HG02938 (cell line): Measurements from ENCODE around the gene GNB1.
"Not testable (repeated sequence)": the region's sequence is repeated elsewhere in the genome, so short reads cannot be mapped to it uniquely, and the experiment has no call there.

Source experiments
- ATAC-seq: cut with Tn5 transposase; IDR thresholded peaks from one replicate; pipeline ENCODE4 v1.9.1; 2021; ENCODE audit warnings: mild to moderate bottlenecking, moderate library complexity; ENCODE audit not compliant: unreplicated experiment

Gene GNB1

DNA sequence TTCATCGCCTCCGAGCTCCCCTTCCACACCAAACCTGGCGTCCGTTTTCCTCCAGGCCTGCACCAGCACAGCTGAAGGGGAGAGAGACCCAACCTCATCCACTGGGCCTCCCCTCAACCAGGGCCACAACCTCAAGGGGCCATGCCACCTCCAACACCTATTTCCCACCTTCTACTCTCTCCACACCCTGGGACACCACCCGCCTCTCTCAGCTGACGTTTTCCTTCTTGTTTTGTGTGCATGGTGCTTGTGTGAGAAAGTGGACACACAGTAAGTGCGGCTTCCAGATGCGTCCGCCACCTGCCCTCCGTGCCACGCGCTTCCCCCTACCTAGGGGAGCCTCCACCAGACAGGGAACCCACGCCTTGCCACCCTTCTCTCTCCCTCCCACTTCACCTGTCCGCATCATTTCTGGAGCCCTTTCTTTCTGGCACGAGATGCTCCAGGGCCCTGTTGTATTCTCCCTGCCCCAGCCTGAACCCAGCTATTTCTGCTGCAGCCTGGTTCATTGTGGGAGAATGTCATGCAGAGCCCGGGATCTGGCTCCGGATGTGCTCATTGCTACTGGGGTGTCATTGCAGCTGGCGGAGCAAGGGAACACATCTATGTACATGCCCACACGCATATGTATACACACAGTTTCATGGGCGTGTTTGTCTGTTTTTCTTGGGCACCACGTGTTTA is 1.3 kb upstream of the GNB1 start:
- no peak for ATAC-seq

DNA sequence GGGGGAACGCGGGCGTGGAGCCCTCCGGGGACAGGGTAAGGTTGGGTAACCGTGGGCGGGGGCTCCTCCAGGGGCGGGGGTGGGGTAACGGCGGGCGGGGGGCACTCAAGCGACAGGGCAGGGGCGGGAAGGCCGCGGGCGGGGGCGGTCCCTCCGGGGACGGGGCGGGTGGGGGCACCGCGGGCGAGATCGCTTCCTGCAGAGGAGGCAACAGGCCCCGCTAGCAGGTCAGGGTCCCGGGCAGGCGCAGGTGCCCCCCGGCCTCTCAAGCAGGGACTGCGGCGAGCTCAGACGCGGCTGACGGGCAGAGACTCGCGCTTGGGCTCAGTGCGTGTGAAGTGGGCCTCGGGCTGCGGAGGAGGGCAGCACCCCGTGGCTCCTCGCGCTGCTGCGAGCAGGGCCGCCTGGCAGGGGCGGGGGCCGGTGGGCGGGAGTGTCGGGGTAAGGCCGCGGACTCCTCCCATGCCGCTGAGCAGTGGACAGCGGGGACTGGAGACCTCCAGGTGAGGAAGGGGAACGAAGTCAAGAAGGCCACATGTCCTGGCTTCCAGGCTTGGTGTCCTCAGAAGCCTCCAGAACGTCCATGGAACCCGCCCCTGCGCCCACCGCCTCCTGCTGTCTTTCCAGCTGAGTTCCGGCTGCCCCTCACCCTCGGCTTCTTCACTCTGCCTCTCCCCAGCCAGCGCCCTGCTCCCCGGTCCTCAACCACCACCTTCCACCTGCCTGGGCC is 627 bp upstream of the GNB1 start:
- no peak for ATAC-seq

DNA sequence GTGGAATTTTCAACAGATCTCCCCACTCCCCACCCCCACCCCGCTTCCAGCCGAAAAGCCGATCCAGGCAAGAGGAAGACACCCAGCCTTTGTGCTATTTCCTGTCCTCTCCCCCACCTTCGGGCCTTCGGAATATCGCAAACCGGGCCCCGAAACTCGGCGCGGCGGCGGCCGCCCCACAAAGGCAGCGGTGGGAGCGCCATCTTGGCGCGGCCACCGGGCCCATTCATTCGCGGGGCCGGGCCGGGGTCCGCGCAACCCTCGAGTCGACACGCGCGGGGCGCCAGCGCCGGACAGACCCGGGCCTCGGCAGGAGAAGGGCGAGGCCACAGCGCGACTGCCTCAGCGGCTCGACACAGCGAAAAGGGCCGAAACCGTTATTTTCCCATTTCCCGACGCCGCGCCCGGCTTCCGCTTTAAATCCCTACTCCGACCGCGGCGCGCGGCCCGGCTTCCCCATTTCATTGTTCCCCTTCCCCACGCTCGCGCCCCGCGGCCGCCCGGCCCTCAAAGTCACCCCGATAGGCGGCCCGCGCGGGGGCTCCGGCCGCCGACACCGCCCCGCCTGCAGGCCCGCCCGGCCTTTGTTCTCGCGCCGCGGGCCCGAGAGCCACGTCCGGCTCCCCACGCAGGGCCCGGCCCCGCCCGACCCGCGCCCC is 911 bp downstream of the GNB1 start:
- peak; percentile 43 for ATAC-seq

DNA sequence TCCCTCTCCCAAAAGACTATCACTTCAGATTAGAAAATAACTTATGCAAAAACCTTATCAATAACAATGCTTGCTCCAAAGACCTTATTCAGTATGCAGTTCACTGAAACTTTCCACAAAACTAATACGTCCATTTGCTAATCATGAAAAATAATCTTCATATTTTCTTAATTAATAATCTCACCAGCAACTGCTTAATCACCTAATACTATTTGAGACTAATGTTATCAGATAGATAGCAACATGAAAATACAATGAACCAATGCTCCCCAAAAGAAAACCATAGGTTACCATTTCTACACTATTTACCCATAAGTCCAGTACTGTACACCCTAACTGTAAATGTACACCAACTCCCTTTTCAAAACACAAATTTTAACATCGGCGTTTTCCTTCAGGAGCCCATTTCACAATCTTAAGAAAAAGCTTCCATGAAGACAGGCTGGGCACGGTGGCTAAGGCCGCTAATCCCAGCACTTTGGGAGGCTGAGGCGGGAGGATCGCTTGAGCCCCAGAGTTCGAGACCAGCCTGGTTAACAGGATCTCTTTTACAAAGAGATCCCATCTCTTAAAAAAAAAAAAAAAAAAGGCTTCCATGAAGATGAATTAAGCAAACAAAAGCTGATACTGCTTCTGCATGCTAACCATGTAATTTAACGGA is 1.7 kb downstream of the GNB1 start:
- no peak for ATAC-seq

DNA sequence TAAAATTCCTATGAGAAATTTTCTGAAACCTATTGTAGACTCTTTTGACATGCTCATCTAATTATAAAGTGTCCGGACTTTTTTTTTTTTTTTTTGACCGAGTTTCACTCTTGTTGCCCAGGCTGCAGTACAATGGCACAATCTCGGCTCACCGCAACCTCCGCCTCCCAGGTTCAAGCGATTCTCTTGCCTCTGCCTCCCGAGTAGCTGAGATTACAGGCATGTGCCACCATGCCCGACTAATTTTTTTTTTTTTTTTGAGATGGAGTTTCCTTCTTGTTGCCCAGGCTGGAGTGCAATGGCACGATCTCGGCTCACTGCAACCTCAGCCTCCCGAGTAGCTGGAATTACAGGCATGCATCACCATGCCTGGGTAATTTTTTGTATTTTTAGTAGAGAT is 7.0 kb downstream of the GNB1 start:
- not testable (repeated sequence) for ATAC-seq

DNA sequence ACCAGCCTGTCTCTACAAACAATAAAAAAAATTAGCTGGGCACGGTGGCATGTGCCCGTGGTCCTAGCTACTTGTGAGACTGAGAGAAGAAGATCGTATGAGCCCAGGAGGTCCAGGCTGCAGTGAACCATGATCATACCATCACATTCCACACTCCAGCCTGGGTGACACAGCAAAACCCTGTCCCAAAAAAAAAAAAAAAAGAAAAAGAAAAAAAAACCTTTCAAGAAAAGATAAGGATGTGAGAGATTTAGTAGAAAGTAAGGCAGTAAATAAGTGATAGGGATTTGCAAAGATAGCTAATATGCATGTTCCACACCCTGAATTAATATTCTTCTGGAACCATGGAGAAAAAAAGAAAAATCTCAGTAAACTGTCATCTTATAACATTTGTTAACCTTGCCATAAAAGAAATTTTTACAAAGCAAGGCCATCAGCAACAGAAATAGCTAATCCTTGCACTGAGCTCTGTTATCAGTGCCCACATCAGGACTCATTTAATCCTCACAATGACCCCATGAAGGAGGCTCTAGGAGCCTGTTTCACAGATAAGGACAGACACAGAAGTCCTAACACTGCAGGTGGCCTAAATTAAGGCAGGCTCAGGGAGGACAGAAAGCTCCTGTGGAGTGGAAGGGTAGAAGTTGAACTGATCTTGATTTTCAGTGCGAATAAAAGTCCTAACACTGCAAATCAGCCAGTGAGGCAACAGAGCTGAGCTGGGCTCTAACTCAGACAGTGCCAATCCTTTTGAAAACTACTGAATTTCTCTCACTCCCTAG is 7.6 kb downstream of the GNB1 start:
- no peak for ATAC-seq

DNA sequence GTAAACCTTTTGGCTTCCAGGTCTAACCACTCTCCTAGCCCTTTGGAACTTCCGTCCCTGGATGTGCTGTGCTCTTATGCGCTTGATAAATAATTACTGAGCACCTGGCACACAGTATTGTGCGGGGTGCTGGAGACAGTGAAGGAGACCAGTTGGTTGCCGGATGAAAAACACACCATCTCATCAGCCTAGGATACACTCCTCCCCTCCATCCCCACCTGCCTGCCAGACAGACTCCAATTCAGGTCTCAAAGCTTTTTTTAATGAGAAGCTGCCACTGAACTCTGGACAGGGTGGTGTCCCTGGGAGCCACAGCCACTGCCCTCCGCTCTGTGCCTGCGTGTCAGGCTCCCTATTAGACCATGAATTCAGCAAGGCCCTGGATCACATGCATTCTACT is 9.2 kb downstream of the GNB1 start:
- no peak for ATAC-seq

DNA sequence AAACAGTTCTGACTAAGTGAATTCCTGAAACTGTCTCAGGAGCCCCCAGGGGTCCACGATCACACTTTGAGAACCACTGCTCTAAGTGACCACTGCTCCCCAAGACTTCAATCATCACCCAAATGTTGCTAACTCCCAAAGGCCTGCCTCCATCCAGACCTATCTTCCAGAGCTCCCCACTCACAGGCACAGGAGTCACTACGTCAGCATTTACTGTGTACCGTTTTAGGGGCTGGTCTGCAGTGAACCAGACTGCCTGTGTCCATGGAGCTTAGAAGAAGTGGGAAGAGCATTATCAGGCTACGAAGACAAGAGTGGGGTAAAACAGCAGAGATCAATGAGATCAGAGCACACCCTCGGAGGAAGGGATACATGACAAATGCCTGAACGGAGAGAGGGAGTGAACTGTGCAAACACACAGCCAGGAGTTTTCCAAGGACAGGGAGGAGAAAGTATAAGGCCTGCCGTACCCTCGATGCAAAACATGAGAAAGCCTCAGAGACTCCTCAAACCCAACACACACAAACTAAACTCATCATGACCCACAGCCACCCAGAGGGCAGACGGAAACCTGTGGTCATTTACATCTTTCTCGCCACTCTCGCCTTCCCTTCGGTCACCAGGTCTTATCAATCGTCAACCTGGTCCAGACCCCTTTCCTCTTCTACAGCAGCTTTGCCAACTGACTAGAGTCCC is 10.1 kb downstream of the GNB1 start:
- ATAC-seq: no peak

DNA sequence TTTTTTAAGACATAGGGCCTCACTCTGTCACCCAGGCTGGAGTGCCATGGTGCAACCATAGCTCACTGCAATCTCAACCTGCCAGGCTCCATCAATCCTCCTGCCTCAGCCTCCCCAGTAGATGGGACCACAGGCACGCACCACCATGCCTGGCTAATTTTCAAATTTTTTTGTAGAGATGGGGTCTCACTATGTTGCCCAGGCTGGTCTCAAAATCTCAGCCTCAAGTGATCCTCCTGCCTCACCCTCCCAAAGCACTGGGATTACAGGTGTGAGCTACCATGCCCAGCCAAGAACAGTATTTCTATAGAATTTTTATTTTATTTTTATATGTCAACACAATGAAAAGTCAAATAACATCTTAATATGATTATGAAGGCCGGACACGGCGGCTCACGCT is 10.9 kb downstream of the GNB1 start:
- ATAC-seq: no peak

DNA sequence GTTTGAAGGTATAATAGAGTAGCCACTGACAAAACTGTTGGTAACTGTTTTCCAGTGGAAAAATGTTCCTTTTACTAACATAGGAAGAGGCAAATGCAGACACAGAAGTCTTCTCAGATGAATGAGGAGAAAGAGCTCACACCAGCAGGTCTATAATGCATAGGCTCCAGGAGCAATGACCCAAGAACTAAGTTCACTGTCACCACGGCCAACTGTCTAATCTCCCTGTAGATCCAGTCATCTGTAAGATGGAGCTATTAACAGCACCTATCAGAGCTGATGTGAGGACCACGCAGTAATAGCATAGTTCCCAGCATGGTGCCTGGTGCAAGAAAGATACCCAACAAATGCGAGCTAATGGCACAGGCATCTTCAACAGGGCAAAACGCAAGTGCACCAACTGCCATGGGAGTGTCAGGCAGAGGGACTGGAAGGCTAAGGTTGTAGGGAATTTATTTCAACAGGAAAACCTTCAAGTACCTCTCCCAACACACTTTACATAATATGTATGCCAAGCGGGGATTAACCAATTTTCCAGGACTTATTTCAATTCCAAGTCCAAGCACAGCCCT is 12.9 kb downstream of the GNB1 start:
- ATAC-seq: no peak

DNA sequence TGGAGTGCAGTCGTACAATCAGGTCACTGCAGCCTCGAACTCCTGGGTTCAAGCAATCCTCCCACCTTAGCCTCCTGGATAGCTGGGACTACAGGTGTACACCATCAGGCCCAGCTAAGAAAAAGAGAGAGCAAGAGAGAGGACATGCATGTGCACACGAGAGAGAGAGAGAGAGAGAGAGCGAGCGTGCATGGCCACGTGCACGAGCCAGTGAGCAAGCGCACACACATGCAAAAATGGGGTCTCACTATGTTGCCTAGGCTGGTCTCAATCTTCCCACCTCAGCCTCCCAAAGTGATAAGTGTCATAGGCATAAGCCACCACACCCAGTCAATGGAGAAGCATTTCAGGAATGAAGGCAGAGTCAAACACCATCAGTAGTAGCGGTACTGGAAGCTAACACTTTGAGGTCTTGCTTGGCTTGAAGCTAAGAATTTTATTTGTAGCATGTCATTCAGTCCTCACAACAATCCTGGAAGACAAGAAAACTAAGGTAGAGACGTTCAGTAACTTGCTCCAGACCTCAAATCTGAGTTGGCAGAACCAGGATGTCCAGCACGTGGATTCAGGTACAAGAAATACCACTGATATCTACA is 14.5 kb downstream of the GNB1 start:
- no peak for ATAC-seq

DNA sequence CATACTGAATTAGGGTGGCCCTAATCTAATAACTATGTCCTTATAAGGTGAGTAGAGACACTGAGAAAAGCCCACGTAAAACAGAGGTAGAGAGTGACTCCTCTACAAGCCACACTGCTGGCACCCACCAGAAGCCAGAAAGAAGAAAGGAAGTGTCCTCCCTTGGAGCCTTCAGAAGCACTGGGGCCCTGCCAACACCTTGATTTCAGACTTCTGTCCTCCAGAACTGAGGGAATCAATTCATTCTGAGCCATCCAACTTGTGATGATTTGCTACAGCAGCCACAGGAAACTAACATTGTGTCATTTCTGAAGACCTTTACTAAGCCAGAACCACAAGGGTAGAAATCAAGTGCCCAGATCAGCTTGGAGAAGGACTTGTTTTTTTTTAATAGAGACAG is 15.0 kb downstream of the GNB1 start:
- no peak for ATAC-seq

DNA sequence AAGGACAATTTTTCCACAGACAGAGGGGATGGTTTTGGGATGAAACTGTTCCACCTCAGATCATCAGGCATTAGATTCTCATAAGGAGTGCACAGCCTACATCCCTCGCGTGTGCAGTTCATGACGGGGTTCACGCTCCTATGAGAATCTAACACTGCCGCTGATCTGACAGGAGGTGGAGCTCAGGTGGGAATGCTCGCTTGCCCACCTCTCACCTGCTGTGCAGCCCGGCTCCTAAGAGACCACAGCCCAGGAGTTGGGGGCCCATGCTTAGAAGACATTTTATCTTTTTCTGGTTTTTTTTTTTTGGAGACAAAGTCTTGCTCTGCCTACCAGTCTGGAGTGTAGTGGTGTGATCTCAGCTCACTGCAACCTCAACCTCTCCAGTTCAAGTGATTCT is 16.0 kb downstream of the GNB1 start:
- ATAC-seq: no peak

DNA sequence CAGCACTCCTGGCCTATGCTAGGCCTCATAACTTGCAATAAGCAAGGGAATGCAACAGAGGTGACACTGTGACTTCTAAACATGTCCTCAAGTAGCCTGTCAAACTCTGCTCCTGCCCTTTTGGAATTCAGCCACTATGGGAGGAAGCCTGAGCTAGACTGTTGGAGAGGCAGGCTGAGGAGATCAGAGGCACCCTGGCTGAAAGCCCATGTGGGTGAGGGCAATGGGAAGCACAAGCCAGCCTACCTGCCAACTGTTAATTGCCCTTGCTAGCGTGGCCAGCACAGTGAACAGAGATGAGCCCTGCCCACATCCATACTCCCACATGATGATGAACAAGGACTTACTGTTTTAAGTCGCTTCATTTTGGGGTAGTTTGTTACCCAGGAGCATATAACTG is 17.7 kb downstream of the GNB1 start:
- no peak for ATAC-seq

DNA sequence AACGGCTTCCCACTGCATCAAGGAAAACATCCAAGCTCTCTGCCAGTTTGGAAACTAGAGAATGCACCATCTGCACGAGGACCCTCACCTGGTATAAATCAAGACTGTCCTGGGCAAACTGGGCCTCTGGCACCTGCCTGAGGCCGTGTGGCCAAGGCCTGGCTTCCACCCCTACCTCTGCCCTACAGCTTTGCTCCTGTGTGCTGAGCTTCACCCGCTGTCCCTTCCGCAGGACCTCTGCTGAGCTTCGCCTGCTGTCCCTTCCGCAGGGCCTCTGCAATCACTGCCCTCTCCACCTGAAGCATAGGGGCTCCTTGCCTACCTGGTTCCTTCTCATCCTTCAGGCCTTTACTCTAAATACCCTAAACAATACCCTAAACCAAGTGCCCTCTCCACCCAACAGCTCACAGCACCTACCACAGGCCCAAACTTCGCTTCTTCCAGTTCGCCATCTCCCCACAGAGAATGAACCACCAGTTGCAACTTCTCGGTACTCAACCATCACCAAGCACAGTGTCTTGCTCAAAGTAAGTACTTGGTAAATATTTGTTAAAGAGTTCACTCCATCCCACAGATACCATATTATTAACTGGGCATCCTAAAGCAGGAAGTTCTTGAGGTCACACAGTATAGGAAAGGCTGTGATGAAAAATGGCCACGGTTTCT is 18.4 kb downstream of the GNB1 start:
- ATAC-seq: no peak

DNA sequence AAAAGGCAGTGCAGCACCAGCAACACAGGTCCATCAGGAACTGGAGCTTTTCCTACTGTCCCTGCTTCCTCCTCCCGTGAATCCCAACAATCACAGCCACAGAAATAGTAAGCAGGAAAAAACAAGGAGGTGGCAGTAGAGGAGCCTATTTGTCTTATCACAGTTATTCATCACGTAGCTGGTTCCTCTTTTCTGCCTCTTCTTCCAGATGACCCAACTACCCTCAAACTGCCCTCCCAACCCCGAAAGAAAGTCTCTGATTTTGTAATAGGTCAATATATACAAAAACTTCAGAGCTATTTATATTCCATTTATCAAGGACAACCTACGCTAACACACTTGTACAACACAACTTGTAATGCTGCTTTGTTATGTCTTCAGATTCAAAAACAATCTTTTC is 21.4 kb downstream of the GNB1 start:
- ATAC-seq: no peak

DNA sequence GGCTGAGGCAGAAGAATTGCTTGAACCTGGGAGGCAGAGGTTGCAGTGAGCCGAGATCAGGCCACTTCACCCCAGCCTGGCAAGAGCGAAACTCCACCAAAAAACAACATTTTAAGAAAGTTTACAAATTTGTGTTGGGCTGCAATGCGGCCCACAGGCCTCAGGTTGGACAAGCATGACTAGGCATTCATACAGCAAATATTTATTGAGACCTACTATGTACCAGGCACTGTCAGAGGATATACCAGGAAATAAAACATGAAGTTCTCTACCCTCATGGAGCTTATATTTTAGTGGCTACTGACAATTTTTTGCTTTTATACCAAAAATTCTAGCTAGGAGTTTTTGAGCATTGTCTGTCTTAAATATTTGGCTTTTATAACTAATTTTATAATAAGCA is 23.7 kb downstream of the GNB1 start:
- ATAC-seq: no peak

DNA sequence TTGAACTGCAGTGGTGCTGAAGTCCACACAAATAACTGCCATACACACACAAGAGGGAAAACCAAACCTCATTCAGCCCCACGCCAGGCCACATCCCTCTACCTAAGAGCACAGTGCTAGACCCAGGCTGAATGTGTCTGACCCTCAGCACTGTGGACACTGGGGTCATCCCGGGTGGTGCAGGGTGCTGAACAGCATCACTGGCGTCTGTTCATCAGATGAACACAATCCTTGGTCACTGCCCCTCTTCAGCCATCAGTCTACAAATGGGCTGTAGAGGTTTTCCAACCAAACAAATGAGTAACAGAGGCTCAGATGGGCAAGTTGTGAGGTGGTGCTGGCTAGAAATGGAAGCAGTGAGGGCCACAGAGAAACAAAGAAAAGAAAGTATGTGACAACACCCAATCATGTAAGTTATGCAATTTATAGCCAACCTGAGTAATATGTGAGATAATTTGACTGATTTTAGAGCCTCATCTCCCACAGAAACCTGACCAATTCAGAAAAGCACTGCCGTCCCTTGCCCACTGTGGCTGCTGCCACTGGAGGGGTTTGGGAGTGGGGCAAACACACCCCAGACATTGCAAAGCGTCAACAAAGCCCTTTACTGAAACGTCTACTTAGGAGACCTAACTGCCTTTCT is 27.9 kb downstream of the GNB1 start:
- ATAC-seq: no peak
